ENCODE results near the gene MAP3K8. TPM values are rescaled to one million over a fixed set of nuclear protein-coding genes. Genes with fewer than 3 reads are reported as not detected.

MAP3K8 gene
- polyA plus RNA-seq, 1 donor, result 10.8 TPM

DNA sequence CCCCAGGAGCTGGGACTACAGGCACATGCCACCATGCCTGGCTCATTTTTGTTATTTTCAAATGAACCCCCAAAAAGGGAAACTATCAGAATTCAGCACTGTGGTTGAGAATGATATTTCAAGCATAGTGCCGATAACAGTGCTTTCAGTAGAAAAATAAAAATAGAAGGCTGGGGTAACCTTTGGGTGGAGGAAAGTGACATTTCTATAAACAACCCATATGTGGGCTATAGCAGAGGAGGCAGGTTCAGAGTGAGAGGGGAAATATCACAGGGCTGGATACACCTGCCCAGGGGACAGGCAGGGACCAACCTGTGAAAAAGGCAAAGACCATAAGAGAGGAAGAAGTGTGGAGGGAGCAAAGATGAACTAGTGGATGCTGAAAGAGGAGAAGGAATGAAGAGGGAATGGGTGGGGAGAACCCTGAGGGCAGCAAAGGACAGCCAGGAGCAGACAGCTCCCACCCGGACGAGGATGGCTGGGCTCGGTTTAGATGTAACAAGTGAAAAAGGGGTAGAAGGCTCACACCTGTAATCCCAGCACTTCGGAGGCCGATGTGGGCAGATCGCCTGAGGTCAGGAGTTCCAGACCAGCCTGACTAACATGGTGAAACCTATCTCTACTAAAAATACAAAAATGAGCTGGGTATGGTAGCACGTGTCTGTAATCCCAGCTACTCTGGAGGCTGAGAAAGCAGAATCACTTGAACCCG is 56.5 kb downstream of the MAP3K8 start:
- DNase-seq, result no peak

DNA sequence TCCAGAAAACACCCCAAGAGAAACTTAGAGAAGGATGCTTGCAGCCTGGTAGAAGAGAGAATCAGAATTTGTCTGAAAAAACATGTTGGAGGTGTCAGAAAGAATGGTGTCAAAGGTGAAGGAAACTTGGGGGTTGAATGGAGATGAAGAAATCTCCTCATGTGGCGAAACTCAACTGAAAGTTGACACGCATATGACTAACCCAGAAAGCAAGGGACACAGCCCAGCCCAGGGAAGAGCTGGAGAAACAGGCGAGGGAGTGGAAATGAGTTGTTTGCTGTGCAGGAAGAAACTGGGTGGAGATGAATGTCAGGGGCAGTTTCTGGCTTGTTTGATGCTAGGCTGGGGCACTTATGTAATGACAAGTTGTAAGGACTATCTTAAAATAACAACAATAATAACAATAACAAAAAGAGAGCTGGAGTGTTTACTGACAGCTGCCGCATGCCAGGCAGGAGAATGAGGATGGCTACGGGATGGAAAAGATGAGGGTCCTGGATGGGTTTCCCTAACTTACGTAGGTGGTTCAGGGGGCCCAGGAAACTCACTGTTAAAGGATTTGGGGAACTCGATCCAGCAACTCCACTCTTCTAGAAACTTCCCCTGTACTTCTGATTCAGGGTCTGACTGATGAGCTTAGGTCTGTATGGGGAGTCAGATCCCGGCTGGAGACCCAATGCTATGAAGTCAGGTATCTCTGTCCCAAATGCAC is 57.4 kb downstream of the MAP3K8 start:
- no peak for DNase-seq

GRCh38 chr10:30491916-30492515 is 58.0 kb downstream of the MAP3K8 start:
- no peak for DNase-seq

DNA sequence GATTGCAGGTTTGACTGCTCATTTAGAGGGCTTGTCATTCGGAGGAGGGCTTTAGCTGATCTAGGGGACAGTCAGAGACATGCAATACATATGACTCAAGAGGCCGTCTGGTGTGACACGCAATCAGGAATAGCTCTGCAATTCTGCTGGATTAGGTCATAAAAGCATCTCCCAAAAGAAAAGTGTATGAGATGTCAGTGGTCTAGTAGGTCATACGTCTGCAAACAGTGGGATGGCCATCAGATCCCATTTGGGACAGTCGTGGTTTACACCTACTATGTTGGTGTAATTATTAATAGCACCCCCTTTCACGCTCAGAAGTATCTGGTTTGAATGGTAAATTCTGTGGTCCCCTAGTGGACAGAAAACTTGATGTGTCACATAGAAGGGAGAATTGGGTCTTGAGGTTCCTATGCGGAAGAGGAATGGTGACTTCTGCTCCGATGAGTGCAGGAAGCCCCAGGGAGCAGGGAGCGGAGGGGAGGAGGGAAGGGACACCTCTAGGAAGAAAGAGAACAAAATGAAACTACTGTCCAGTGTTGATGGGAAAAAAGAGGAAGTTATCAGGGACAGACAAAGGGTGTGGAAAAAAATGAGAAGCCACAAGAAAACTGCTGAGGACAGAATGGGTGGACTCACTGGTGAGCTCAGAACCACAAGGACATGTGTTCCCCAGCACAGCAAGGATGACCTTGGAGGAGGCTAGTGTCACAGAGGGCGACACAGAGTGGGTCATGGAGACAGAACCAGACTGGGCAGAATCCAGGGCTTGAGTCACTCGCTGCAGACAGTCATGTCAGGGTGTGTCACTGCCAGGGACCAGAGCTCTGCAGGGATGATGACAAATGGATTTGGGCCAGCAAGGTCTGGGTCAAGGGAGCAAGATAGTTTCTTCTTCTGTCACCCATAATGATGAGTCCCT is 59.9 kb downstream of the MAP3K8 start:
- DNase-seq, result no peak

DNA sequence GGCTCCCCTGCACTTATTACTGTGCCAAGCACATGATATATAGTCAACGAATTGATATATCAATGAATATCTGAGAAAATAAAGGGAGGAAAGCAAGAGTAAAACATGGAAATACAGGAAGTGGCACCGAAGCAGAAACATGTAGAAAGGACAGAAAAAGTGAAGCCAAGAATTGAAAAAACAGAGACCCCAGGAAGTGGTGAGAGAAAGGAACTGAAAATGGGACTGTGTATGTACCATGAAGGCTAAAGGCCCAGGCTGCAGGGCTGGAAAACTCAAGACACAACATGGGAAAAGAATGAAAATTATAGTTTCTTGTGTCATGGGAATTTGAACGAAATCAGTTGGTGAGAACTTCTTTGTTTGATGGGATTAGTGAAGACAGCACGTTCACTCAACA is 60.6 kb downstream of the MAP3K8 start:
- no peak for DNase-seq

DNA sequence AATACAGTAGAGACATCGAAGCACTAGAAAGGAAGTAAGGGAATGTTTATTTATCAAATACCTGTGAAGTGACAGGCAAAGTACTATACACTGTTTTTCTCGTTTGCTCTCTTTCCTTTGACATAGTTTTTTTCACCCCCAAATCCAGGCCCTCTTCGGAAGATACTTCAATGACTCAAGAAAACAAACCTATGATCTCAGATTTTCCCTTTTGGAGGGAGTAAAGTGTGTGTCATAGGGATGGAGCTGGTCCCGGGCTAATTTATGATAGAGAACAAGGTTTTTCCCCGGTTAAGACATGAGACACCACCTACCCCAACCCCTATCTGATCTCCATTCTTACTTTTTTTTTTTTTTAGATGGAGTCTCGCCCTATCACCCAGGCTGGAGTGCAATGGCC is 61.7 kb downstream of the MAP3K8 start:
- DNase-seq, result no peak

DNA sequence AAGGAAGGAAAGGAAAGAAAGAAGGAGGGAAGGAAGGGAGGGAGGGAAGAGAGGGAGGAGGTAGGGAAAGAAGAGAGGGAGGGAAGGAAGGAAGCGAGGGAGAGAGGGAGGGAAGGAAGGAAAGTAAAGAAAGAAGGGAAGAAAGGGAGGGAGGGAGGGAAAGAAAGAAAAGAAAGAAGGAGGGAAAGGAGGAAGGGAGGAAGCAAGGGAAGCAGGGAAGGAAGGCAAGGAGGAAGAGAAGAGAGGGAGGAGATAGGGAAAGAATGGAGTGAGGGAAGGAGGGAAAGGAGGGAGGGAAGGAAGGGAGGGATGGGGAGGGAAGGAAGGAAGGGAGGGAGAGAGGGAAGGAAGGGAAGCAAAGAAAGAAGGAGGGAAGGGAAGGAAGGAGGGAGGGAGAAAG is 65.8 kb downstream of the MAP3K8 start:
- no peak for DNase-seq

DNA sequence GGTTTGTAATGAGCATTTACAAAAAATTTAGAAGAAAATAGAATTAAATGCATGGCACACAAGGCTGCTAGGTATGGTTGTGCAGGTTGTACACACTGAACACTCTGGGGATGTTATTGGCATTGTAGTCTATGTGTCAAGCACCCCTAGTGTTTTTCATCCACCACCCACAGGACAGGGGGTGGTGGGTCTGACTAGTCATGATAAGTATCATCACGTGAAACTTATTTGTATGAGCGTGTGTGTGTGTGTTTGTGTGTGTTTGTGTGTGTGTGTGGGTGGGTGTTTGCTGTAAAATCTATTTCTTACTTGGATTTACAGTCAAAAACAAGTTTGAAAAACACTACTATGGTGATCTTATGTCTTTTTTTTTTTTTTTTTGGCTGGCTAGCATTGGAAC is 66.5 kb downstream of the MAP3K8 start:
- DNase-seq, result no peak

GRCh38 chr10:30500963-30501504 is 67.0 kb downstream of the MAP3K8 start:
- DNase-seq, result no peak

DNA sequence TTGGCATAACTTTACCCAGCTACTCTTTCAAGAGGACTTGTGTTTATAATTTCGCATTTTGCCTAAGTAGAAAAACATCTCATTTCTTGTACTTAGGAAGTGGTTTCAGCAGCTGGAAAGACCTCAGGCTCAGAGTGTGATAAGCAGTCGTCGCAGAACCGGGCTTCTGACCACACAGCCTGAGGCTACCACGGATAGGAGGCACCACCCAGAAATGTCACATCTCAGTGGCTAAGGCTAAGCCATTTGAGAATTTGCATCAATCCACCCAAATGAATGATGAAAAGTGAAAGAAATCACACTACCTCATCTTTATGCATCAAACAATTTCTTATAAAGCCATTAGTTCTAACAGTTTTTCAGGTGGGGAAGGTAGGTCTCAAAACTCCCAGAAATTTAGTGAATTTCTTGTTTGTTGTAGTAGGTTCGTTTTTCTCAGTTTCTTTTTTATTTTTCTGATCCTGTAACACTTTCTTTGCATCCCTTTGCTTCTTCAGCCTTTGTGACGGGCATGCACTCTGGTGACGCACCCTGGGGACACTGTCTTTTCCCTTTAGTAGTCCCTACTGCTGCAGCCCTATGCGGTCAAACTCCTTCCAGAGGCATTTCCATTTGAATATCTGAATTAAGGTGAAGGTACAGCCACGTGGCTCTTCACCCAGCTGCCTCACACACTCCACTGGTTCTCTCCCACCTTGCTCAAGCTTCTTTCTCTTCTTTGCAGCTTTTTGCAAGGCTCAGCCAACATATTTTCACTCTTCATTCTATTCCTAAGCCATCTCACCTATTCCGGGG is 68.5 kb downstream of the MAP3K8 start:
- no peak for DNase-seq

DNA sequence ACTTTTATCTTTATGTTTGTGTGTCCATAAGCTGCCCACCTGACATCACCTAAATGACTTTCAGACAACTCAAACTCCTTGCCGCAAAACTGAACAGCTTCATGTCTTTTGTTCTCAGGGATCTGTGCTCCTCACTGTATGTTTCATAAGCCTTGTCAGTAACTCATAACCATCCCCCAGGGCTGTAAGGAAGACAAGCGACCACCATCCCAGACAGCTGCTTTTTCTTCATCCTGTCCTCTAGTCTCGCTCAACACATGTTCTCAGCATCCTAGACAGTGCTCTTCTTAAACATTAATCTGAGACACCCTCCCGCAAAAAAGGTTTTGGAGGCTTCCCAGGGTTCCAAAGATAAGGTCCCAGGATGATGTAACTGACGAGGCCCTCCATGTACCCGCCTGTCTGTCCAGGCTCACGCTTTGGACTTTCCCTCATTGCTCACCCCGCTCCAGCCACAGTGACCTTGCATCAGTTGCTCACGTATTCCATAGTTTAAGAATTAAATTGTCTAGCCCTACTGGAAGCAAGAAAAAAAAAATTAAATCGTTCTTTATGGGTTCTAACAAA is 69.8 kb downstream of the MAP3K8 start:
- no peak for DNase-seq

DNA sequence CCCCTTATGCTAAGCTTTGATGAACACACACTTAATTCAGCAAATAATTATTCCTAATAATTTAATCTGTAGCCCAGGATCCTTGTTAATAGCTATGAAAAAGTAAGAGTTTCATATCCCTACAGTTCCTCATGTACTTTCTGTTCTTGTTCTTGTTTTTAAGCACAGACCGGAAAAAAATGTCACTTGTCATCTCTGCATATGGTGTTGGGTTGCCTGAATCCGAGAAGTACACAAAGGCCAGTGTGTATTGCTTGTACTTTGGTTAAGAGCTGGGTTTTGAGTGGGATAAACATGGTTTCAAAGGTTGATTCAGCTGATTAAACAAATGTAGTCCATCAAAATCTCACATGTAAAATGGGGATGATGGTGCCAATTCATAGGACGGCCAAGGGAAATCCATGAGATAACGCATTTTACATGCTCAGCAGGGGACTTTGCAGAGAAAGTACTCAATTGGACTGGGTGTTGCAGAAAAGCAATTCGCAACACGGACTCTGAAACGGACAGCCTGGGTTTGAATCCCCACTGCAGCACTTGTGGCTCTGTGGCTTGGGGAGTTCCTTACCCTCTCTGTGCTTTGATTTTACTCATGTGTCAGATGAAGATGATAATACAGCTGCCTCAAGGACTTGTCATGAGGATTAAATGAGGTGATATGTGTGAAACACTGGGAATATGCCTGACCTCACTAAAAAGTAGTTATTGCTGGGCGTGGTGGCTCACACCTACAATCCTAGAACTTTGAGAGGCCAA is 71.7 kb downstream of the MAP3K8 start:
- no peak for DNase-seq

GRCh38 chr10:30509508-30509907 is 75.5 kb downstream of the MAP3K8 start:
- DNase-seq, result no peak

DNA sequence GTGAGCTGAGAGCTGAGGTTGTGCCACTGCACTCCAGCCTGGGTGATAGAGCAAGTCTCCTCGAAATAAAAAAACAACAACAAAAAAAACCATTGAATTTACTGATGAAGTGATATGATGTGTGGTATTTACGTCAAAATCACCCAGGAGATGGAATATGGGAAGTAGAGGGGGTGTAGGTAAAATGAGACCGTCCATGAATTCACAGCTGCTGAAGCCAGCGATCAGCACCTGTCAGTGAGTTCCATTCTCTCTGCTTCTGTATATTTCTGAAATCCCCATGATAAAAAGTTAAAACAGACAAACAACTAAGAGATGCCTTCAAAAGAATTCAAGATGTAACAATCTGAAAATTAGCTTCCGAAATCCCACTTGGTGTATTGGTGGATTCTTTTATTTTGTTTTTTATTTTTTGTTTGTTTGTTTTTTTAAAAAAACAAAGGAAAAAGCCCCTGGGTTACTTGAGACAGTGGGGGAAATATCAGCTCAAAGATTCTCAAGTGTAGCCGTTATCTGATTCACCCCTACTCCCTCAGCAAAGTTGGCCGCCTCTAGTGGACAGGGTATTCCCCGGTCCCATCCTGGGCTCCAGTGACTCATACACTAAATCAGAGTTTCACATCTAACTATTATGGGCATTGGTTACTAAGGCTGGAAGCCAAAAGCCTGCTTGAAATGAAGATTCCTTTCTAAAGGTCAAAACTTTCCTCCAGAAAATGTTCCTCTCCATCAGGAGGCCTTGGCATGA is 76.4 kb downstream of the MAP3K8 start:
- no peak for DNase-seq

DNA sequence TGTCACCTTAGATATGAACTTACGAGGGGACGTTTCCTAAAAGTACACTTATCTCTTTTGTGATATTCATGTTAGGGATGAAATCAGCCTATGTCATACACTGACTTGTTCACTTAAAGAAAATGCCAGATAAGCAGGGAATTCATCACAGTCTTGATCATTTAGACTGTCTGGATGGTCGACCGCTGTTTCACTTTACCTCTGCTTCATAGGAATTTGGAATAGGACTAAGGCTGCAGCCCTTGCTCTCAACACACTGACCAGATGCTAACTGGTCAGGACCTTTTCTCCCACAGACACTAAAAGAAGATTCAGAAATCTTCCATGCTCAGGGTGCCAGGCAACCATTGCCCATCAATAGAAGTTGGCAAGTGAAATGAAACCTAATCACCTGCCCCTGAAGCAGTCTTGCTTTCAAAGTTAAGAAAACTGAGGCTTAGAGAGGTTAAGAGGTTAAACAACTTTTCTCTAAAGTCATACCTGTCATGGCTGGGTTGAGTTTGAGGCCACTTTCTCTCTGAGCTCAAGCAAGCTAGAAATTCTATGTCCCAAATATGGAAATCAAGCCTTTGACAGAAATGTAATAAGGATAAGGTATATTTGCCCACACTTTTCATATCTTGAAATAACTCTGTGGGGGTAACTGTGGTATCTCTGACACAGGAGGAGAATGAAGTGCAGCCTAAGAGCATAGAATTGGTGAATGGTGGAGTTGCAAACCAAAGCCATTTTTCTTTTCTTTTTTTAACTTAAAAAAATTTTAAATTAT is 77.1 kb downstream of the MAP3K8 start:
- no peak for DNase-seq
